ENCODE data around the gene FHIP1A. TPM values are rescaled to one million over a fixed set of nuclear protein-coding genes. Genes with fewer than 3 reads are reported as not detected.

The FHIP1A gene
- total RNA-seq (2021; ENCODE audit: unreplicated experiment) (0.39 TPM), Bru-seq, nascent RNA (percentile 23 among the genes with signal in this experiment), BruChase-seq, experiment 1, labeled RNA remaining after a 2-hour chase (percentile 18 among the genes with signal in this experiment), BruChase-seq, experiment 2, labeled RNA remaining after a 6-hour chase (percentile 19 among the genes with signal in this experiment)
- polyA plus RNA-seq (2012; ENCODE audit: insufficient read length) = 0.05 TPM
- long read RNA-seq = 0 reads

- Histone ChIP-seq H3K4me3 (ENCODE audit: low read depth in 2 of 2, low read length in 2 of 2) (peak within 1 kb of the TSS; percentile 47 to 67), H3K9me3 (ENCODE audit: control insufficient read depth, insufficient read depth, low read depth, low read length) (no peaks in the 10 kb centered on the region), H3K4me1 (ENCODE audit: control insufficient read depth, insufficient read depth, low read length) (no peaks in the 10 kb centered on the region; the same call in 1 of the 2 replicates), H3K27ac (ENCODE audit: low read length) (no peak within 1 kb of the TSS), H3K36me3 (ENCODE audit: control insufficient read depth, insufficient read depth, low read length) (peaks cover 3% of the 10 kb centered on the region; the same call in 1 of the 2 replicates), H3K27me3 (ENCODE audit: control insufficient read depth, insufficient read depth, low read length) (peaks cover 2% of the 10 kb centered on the region)
- DNase-seq (ENCODE audit: low read depth, low spot score) (no peak), ATAC-seq (peak; percentile 92)
- TF ChIP-seq POLR2AphosphoS5 (IDR thresholded peaks at IDR 0.05; ENCODE audit: low read depth, low read length) (no peak), CTCF (IDR thresholded peaks at IDR 0.05) (no peak), TCF7L2 (IDR thresholded peaks at IDR 0.05; ENCODE audit: low read depth, low read length) (no peak), REST (IDR thresholded peaks at IDR 0.05; ENCODE audit: insufficient read depth in 1 of 2, low read depth in 2 of 2, low read length in 1 of 2) (no peak), SIN3A (IDR thresholded peaks at IDR 0.05; ENCODE audit: borderline replicate concordance, insufficient read depth, low read depth, low read length) (no peak)
- in situ Hi-C loops (cut with HindIII; ENCODE audit: low pct_unique_long_range_greater_than_20kb, low sequenced_read_pairs) (no loop called here), intact Hi-C loops (cut with micrococcal nuclease; ENCODE audit: unreplicated experiment) (no loop called here)
- BruUV-seq (replicated peaks) = no TSS peak
- CTCF ChIA-PET = interaction anchor here (0.6 kb wide), 2 partner anchors 58 to 1597 kb away, joined by 3 read pairs; no protein-coding TSS in a partner anchor
- POLR2A ChIA-PET = no interaction called here
Measured at GRCh38 chr4:151408630-151409469, at the start of gene FHIP1A. Gene FHIP1A (plus strand): TSS chr4:151409176. CDS start chr4:151566260, 157,084 bp downstream.

GRCh38 chr4:151359576-151359975 lies 49.4 kb upstream of the FHIP1A start:
- Histone ChIP-seq H3K4me3 (ENCODE audit: low read depth in 2 of 2, low read length in 2 of 2) (no peak overlapping the region), H3K9me3 (ENCODE audit: control insufficient read depth, insufficient read depth, low read depth, low read length) (no peaks in the 10 kb centered on the region), H3K4me1 (ENCODE audit: control insufficient read depth, insufficient read depth, low read length) (no peaks in the 10 kb centered on the region), H3K27me3 (ENCODE audit: control insufficient read depth, insufficient read depth, low read length) (no peaks in the 10 kb centered on the region), H3K27ac (ENCODE audit: low read length) (no peak overlapping the region), H3K36me3 (ENCODE audit: control insufficient read depth, insufficient read depth, low read length) (no peaks in the 10 kb centered on the region)
- DNase-seq (ENCODE audit: low read depth, low spot score) = no peak
- CTCF ChIA-PET = no interaction called here
- ATAC-seq = no peak
- BruUV-seq (replicated peaks) = no TSS peak
- intact Hi-C loops (cut with micrococcal nuclease; ENCODE audit: unreplicated experiment) = no loop called here
- TF ChIP-seq TCF7L2 (IDR thresholded peaks at IDR 0.05; ENCODE audit: low read depth, low read length) (no peak), REST (IDR thresholded peaks at IDR 0.05; ENCODE audit: insufficient read depth in 1 of 2, low read depth in 2 of 2, low read length in 1 of 2) (no peak), POLR2AphosphoS5 (IDR thresholded peaks at IDR 0.05; ENCODE audit: low read depth, low read length) (no peak), CTCF (IDR thresholded peaks at IDR 0.05) (no peak), SIN3A (IDR thresholded peaks at IDR 0.05; ENCODE audit: borderline replicate concordance, insufficient read depth, low read depth, low read length) (no peak)
- in situ Hi-C loops (cut with HindIII; ENCODE audit: low pct_unique_long_range_greater_than_20kb, low sequenced_read_pairs) = no loop called here
- POLR2A ChIA-PET = no interaction called here

Measured in Panc1 (cell line).